SK-N-SH treated with all-trans-retinoic acid at 6 μM for 48 hours (cell line): Measurements from ENCODE around the gene CASTOR1.

Experiments
- ATAC-seq: fragments of 200-7000 bp; cut with Tn5 transposase; 3 replicates; pipeline ENCODE4 v1.9.1; 2020; ENCODE audit warnings: mild to moderate bottlenecking, moderate library complexity
- ARNTL ChIP-seq: fragments of 450-650 bp; formaldehyde crosslinking; IDR thresholded peaks from 2 replicates; pipeline ENCODE4 v1.5.0; 2020; ENCODE audit warnings: low read depth, mild to moderate bottlenecking, moderate library complexity, borderline replicate concordance
- BACH2 ChIP-seq: fragments of 250-450 bp; sonication (Bioruptor Pico); IDR thresholded peaks from 2 replicates; pipeline ENCODE4 v1.9.0; 2021; ENCODE audit warnings: mild to moderate bottlenecking, borderline replicate concordance
- CREB5 ChIP-seq: fragments of 250-450 bp; sonication (Bioruptor Pico); IDR thresholded peaks from 2 replicates; pipeline ENCODE4 v1.5.1; 2020; ENCODE audit warnings: low read depth, mild to moderate bottlenecking, moderate library complexity
- CSDC2 ChIP-seq: fragments of 250-450 bp; sonication (Bioruptor Pico); IDR thresholded peaks from 2 replicates; pipeline ENCODE4 v1.5.0; 2020; ENCODE audit warnings: mild to moderate bottlenecking, moderate library complexity
- CSRNP3 ChIP-seq: fragments of 250-450 bp; sonication (Bioruptor Pico); IDR thresholded peaks from 2 replicates; pipeline ENCODE4 v1.5.1; 2021; ENCODE audit warnings: mild to moderate bottlenecking, moderate library complexity
- ESRRG ChIP-seq: fragments of 250-450 bp; sonication (Bioruptor Pico); IDR thresholded peaks from 2 replicates; pipeline ENCODE4 v1.6.1; 2021; ENCODE audit warnings: mild to moderate bottlenecking
- GLIS3 ChIP-seq: fragments of 250-450 bp; sonication (Bioruptor Pico); IDR thresholded peaks from 2 replicates; pipeline ENCODE4 v1.5.0; 2020; ENCODE audit warnings: mild to moderate bottlenecking, moderate library complexity
- ISL1 ChIP-seq: fragments of 250-450 bp; sonication (Bioruptor Pico); IDR thresholded peaks from 2 replicates; pipeline ENCODE4 v2.1.2; 2022; ENCODE audit warnings: mild to moderate bottlenecking, moderate library complexity
- PPARA ChIP-seq: fragments of 250-450 bp; sonication (Bioruptor Pico); IDR thresholded peaks from 2 replicates; pipeline ENCODE4 v1.5.0; 2020; ENCODE audit warnings: mild to moderate bottlenecking, borderline replicate concordance
- RARB ChIP-seq: fragments of 250-450 bp; sonication (Bioruptor Pico); IDR thresholded peaks from 2 replicates; pipeline ENCODE4 v1.8.0; 2021; ENCODE audit warnings: mild to moderate bottlenecking, moderate library complexity
- SNAI2 ChIP-seq: fragments of 250-450 bp; sonication (Bioruptor Pico); IDR thresholded peaks from 2 replicates; pipeline ENCODE4 v1.5.0; 2020; ENCODE audit warnings: mild to moderate bottlenecking, moderate library complexity
- TCF4 ChIP-seq: fragments of 250-450 bp; sonication (Bioruptor Pico); IDR thresholded peaks from 2 replicates; pipeline ENCODE4 v1.8.0; 2021; ENCODE audit warnings: mild to moderate bottlenecking, moderate library complexity, borderline replicate concordance
- TOX ChIP-seq: fragments of 250-450 bp; sonication (Bioruptor Pico); IDR thresholded peaks from 2 replicates; pipeline ENCODE4 v1.8.0; 2021; ENCODE audit warnings: mild to moderate bottlenecking, moderate library complexity, borderline replicate concordance
- ZC3H10 ChIP-seq: fragments of 250-450 bp; sonication (Bioruptor Pico); IDR thresholded peaks from 2 replicates; pipeline ENCODE4 v1.5.1; 2021; ENCODE audit warnings: mild to moderate bottlenecking, moderate library complexity
- ZFP3 ChIP-seq: fragments of 250-450 bp; sonication (Bioruptor Pico); IDR thresholded peaks from 2 replicates; pipeline ENCODE4 v1.5.0; 2020; ENCODE audit warnings: mild to moderate bottlenecking, moderate library complexity
- ZNF8 ChIP-seq: fragments of 450-650 bp; formaldehyde crosslinking; IDR thresholded peaks from 2 replicates; pipeline ENCODE4 v1.5.0; 2020; ENCODE audit warnings: mild to moderate bottlenecking, moderate library complexity
- TF ChIP-seq, protein P1 (sequence below): fragments of 250-450 bp; sonication (Bioruptor Pico); IDR thresholded peaks from 2 replicates; pipeline ENCODE4 v1.8.0; 2021; ENCODE audit warnings: low read depth, mild to moderate bottlenecking, moderate library complexity, borderline replicate concordance
- TF ChIP-seq, protein P2 (sequence below): fragments of 250-450 bp; sonication (Bioruptor Pico); IDR thresholded peaks from 2 replicates; pipeline ENCODE4 v1.8.0; 2020; ENCODE audit warnings: mild to moderate bottlenecking, moderate library complexity, borderline replicate concordance
- TF ChIP-seq, protein P3 (sequence below): fragments of 250-450 bp; sonication (Bioruptor Pico); IDR thresholded peaks from 2 replicates; pipeline ENCODE4 v1.5.0; 2020; ENCODE audit warnings: mild to moderate bottlenecking, moderate library complexity

The CASTOR1 gene

GRCh38 chr22:30265131-30265720 is 24.1 kb downstream of the CASTOR1 start:
- no peak for TF ChIP-seq SNAI2 (CRISPR knock-in tag)
- TF ChIP-seq ZC3H10 (CRISPR knock-in tag) = no peak
- no peak for TF ChIP-seq ESRRG (CRISPR knock-in tag)
- TF ChIP-seq TOX = no peak
- no peak for TF ChIP-seq PPARA (CRISPR knock-in tag)
- no peak for TF ChIP-seq CSRNP3 (CRISPR knock-in tag)
- TF ChIP-seq ISL1 = no peak
- TF ChIP-seq, protein P1, sequence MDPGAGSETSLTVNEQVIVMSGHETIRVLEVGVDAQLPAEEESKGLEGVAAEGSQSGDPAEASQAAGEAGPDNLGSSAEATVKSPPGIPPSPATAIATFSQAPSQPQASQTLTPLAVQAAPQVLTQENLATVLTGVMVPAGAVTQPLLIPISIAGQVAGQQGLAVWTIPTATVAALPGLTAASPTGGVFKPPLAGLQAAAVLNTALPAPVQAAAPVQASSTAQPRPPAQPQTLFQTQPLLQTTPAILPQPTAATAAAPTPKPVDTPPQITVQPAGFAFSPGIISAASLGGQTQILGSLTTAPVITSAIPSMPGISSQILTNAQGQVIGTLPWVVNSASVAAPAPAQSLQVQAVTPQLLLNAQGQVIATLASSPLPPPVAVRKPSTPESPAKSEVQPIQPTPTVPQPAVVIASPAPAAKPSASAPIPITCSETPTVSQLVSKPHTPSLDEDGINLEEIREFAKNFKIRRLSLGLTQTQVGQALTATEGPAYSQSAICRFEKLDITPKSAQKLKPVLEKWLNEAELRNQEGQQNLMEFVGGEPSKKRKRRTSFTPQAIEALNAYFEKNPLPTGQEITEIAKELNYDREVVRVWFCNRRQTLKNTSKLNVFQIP (CRISPR knock-in tag) = no peak
- TF ChIP-seq GLIS3 = no peak
- TF ChIP-seq BACH2 = no peak
- TF ChIP-seq, protein P2, sequence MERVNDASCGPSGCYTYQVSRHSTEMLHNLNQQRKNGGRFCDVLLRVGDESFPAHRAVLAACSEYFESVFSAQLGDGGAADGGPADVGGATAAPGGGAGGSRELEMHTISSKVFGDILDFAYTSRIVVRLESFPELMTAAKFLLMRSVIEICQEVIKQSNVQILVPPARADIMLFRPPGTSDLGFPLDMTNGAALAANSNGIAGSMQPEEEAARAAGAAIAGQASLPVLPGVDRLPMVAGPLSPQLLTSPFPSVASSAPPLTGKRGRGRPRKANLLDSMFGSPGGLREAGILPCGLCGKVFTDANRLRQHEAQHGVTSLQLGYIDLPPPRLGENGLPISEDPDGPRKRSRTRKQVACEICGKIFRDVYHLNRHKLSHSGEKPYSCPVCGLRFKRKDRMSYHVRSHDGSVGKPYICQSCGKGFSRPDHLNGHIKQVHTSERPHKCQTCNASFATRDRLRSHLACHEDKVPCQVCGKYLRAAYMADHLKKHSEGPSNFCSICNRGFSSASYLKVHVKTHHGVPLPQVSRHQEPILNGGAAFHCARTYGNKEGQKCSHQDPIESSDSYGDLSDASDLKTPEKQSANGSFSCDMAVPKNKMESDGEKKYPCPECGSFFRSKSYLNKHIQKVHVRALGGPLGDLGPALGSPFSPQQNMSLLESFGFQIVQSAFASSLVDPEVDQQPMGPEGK (CRISPR knock-in tag) = no peak
- no peak for TF ChIP-seq CSDC2
- no peak for TF ChIP-seq ZFP3 (CRISPR knock-in tag)
- TF ChIP-seq RARB (CRISPR knock-in tag) = no peak
- no peak for TF ChIP-seq TCF4
- no peak for TF ChIP-seq ZNF8
- TF ChIP-seq, protein P3, sequence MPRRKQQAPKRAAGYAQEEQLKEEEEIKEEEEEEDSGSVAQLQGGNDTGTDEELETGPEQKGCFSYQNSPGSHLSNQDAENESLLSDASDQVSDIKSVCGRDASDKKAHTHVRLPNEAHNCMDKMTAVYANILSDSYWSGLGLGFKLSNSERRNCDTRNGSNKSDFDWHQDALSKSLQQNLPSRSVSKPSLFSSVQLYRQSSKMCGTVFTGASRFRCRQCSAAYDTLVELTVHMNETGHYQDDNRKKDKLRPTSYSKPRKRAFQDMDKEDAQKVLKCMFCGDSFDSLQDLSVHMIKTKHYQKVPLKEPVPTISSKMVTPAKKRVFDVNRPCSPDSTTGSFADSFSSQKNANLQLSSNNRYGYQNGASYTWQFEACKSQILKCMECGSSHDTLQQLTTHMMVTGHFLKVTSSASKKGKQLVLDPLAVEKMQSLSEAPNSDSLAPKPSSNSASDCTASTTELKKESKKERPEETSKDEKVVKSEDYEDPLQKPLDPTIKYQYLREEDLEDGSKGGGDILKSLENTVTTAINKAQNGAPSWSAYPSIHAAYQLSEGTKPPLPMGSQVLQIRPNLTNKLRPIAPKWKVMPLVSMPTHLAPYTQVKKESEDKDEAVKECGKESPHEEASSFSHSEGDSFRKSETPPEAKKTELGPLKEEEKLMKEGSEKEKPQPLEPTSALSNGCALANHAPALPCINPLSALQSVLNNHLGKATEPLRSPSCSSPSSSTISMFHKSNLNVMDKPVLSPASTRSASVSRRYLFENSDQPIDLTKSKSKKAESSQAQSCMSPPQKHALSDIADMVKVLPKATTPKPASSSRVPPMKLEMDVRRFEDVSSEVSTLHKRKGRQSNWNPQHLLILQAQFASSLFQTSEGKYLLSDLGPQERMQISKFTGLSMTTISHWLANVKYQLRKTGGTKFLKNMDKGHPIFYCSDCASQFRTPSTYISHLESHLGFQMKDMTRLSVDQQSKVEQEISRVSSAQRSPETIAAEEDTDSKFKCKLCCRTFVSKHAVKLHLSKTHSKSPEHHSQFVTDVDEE (CRISPR knock-in tag) = no peak
- TF ChIP-seq, all 23 proteins: peak for 0
- ATAC-seq = no peak

DNA sequence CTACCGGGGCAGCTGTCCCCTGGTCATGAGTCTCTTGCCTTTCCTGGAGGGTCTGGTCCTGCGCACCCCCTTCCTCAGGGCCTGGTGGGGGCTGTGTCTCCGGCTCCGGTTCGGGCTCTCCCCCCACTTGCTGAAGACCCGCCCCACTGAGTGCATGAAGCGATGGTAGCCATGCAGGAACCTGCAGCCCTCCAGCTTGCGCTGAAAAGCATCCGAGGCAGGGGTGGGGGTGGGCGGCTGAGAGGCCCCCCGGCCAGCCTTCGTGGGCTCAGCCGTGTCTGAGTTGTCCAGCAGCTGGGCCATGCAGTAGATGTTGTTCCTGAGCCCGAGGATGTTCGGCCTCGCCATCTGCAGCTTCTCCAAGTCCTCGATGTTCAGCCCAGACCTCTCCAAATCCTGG is 25.4 kb downstream of the CASTOR1 start:
- ATAC-seq = no peak
- TF ChIP-seq, protein P1 (CRISPR knock-in tag) = no peak
- TF ChIP-seq ZC3H10 (CRISPR knock-in tag) = no peak
- no peak for TF ChIP-seq CREB5 (CRISPR knock-in tag)
- no peak for TF ChIP-seq RARB (CRISPR knock-in tag)
- no peak for TF ChIP-seq ARNTL (CRISPR knock-in tag)
- TF ChIP-seq CSDC2 = no peak
